Thoracic aorta endothelial cell (primary cell): Measurements from ENCODE around the gene RBM4B. TPM values are rescaled to one million over a fixed set of nuclear protein-coding genes. Genes with fewer than 3 reads are reported as not detected.

Experiments
- small RNA-seq: library from RNA; depleted of rRNA; stranded (forward); fragments of <200 nt; gene quantifications from one replicate; pipeline ENCODE3, GENCODE V24; 2012
- total RNA-seq: library from RNA; depleted of rRNA; stranded (reverse); fragments of >200 nt; gene quantifications from 2 replicates; pipeline ENCODE4 v1.2.3, GENCODE V29; 2012

RBM4B gene
- total RNA-seq = 18.2 TPM in 2 replicates

GRCh38 chr11:66677599-66678375, at the start of gene RBM4B:
Gene RBM4B (minus strand): TSS chr11:66677887. CDS start chr11:66677079, 808 bp downstream.

GRCh38 chr11:66638177-66639065, 39.3 kb downstream of the RBM4B start, which contains the start of gene RBM4:
Gene RBM4 (plus strand): TSS chr11:66638703. CDS start chr11:66639712, 1,009 bp downstream.

GRCh38 chr11:66616379-66617154, 61.1 kb downstream of the RBM4B start, which contains the start of gene RBM14:
Gene RBM14 (plus strand): TSS chr11:66616630. CDS start chr11:66616721, 91 bp downstream.

Small RNA genes lying within 50 kb of the gene (small RNA-seq; reads per million reads assigned to genes)
- gene RN7SL12P (not detected), gene RNU4-39P (not detected)

Other genes with a start within 250 kb of the RBM4B start
- gene MRPL11, start 239.0 kb downstream of the RBM4B start, total RNA-seq = 58.7 and 65.2 TPM in 2 replicates
- gene PELI3, start 211.0 kb downstream of the RBM4B start, total RNA-seq = 3.5 and 5.7 TPM in 2 replicates
- 49.6 and 55.1 TPM in 2 replicates for gene DPP3, start 197.5 kb downstream of the RBM4B start, total RNA-seq
- gene BBS1, start 167.3 kb downstream of the RBM4B start, total RNA-seq = 27.9 and 34.2 TPM in 2 replicates
- gene ZDHHC24, start 131.8 kb downstream of the RBM4B start, total RNA-seq = 8.9 and 12.6 TPM in 2 replicates
- gene ACTN3, start 131.0 kb downstream of the RBM4B start, total RNA-seq = under 0.01 TPM in 1 of 2 replicates, not detected in the other
- gene CTSF, start 109.3 kb downstream of the RBM4B start, total RNA-seq = 7.4 and 10.0 TPM in 2 replicates
- 0.27 and 0.50 TPM in 2 replicates for gene CCDC87, start 84.8 kb downstream of the RBM4B start, total RNA-seq
- gene CCS, start 84.7 kb downstream of the RBM4B start, total RNA-seq = 23.8 and 25.4 TPM in 2 replicates
- 40.0 and 55.8 TPM in 2 replicates for gene RBM14, start 61.3 kb downstream of the RBM4B start, total RNA-seq
- 93.0 and 96.8 TPM in 2 replicates for gene RBM4, start 39.2 kb downstream of the RBM4B start, total RNA-seq
- gene SPTBN2, start 51.3 kb upstream of the RBM4B start, total RNA-seq = 37.2 and 40.0 TPM in 2 replicates
- gene RCE1, start 165.6 kb upstream of the RBM4B start, total RNA-seq = 13.3 and 14.0 TPM in 2 replicates
- 14.9 and 24.2 TPM in 2 replicates for gene LRFN4, start 179.2 kb upstream of the RBM4B start, total RNA-seq